Upper lobe of left lung (tissue), 4 donors: ENCODE results near the gene KCNJ3.

Experiments used
- POLR2AphosphoS5 ChIP-seq, 2 donors: sonication (generic); formaldehyde crosslinking; IDR thresholded peaks; one replicate each; pipeline ENCODE4 v1.5.1; 2017; ENCODE audit warnings: antibody characterized with exemption in 2 of 2
- TF ChIP-seq, protein P1 (sequence below), 6 experiments: fragments of 450-650 bp in 4 of 6; fragments of 200-600 bp in 2 of 6; sonication (generic) in 2 of 6; IDR thresholded peaks; one replicate each; pipeline ENCODE4 v1.5.1; 2016 to 2019; ENCODE audit warnings: antibody characterized with exemption in 6 of 6

DNA sequence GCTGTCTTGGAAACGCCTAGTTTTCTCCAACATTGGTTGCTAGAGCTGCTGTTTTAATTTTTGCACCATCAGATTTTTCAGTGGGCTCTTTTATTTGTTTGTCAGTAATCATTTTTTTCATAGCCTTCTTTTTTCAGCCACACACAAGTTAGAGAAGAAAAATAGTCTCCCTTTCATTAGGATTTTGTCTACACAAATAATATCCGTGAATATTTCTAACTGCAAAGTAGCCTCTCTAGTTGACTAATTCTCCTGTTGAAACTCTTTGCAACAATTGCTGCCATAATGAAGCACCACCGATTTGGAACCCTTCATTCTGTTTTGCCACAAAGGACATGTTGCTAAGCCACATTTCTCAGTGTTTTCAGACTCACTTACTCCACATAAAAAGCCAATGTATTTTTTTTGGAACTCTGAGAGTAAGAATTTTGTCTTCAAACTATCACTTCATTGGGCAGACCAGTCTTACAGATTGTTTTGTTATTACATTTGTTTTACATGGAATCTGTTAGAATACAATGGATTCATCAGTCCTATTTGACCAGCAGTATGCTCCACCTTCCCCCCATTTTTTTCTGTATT, 9.6 kb downstream of the KCNJ3 start:
- TF ChIP-seq, protein P1, sequence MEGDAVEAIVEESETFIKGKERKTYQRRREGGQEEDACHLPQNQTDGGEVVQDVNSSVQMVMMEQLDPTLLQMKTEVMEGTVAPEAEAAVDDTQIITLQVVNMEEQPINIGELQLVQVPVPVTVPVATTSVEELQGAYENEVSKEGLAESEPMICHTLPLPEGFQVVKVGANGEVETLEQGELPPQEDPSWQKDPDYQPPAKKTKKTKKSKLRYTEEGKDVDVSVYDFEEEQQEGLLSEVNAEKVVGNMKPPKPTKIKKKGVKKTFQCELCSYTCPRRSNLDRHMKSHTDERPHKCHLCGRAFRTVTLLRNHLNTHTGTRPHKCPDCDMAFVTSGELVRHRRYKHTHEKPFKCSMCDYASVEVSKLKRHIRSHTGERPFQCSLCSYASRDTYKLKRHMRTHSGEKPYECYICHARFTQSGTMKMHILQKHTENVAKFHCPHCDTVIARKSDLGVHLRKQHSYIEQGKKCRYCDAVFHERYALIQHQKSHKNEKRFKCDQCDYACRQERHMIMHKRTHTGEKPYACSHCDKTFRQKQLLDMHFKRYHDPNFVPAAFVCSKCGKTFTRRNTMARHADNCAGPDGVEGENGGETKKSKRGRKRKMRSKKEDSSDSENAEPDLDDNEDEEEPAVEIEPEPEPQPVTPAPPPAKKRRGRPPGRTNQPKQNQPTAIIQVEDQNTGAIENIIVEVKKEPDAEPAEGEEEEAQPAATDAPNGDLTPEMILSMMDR (IDR thresholded peaks at IDR 0.05), result no peak
- TF ChIP-seq POLR2AphosphoS5 (IDR thresholded peaks at IDR 0.05), result no peak
